ENCODE measurements around the gene CAMSAP1. TPM values are rescaled to one million over a fixed set of nuclear protein-coding genes. Genes with fewer than 3 reads are reported as not detected.

CAMSAP1 gene
- total and polyA plus RNA-seq, 2 of the 4 experiments (the other 2 are of a cell fraction), result 8.2 to 19.5 TPM

DNA sequence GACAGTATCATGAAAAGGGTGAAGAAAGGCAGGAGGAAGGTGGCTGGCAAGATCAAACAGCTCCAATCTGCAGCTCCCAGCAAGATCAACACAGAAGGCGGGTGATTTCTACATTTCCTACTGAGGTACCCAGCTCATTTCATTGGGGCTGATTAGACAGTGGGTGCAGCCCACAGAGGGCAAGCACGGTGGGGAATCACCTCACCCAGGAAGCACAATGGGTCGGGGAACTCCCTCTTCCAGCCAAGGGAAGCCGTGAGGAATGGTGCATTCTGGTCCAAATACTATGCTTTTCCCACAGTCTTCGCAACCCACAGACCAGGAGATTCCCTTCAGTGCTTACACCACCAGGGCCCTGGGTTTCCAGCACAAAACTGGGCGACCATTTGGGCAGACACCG lies 66.8 kb downstream of the CAMSAP1 start:
- H3K4me2 ChIP-seq (ENCODE audit: low read depth, low read length), result no peak overlapping the region
- no peak for DNase-seq
- H2BK5ac ChIP-seq (ENCODE audit: low read depth, low read length, poor library complexity, severe bottlenecking), result no peak overlapping the region
- H3K79me1 ChIP-seq (ENCODE audit: low read depth in 1 of 2, low read length in 2 of 2), result peaks cover 38 to 61% of the 10 kb centered on the region in 2 experiments
- TF ChIP-seq RCOR1 (IDR thresholded peaks at IDR 0.05; ENCODE audit: insufficient replicate concordance, low read length) (no peak), RFX5 (IDR thresholded peaks at IDR 0.05; ENCODE audit: low read depth, low read length) (no peak), RAD21 (IDR thresholded peaks at IDR 0.05; ENCODE audit: low read length) (no peak), BHLHE40 (IDR thresholded peaks at IDR 0.05; ENCODE audit: low read depth, low read length) (no peak), POLR2A (IDR thresholded peaks at IDR 0.05; ENCODE audit: low read depth, low read length) (no peak), CEBPB (IDR thresholded peaks at IDR 0.05; ENCODE audit: low read depth, low read length) (no peak), CHD1 (IDR thresholded peaks at IDR 0.05; ENCODE audit: low read depth, low read length) (no peak), MXI1 (IDR thresholded peaks at IDR 0.05; ENCODE audit: borderline replicate concordance, low read depth, low read length) (no peak), NFE2L2 (IDR thresholded peaks at IDR 0.05; ENCODE audit: low read depth, low read length) (no peak), MAZ (IDR thresholded peaks at IDR 0.05; ENCODE audit: borderline replicate concordance, low read depth, low read length) (no peak), MAFK (IDR thresholded peaks at IDR 0.05; ENCODE audit: low read depth, low read length) (no peak), SMC3 (IDR thresholded peaks at IDR 0.05; ENCODE audit: low read depth, low read length) (no peak), FOS (IDR thresholded peaks at IDR 0.05; ENCODE audit: low read depth, low read length) (no peak)
- TF ChIP-seq, protein P1, sequence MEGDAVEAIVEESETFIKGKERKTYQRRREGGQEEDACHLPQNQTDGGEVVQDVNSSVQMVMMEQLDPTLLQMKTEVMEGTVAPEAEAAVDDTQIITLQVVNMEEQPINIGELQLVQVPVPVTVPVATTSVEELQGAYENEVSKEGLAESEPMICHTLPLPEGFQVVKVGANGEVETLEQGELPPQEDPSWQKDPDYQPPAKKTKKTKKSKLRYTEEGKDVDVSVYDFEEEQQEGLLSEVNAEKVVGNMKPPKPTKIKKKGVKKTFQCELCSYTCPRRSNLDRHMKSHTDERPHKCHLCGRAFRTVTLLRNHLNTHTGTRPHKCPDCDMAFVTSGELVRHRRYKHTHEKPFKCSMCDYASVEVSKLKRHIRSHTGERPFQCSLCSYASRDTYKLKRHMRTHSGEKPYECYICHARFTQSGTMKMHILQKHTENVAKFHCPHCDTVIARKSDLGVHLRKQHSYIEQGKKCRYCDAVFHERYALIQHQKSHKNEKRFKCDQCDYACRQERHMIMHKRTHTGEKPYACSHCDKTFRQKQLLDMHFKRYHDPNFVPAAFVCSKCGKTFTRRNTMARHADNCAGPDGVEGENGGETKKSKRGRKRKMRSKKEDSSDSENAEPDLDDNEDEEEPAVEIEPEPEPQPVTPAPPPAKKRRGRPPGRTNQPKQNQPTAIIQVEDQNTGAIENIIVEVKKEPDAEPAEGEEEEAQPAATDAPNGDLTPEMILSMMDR (conservative IDR thresholded peaks at IDR 0.05; ENCODE audit: low read depth, low read length), result no peak
- TF ChIP-seq, protein P2, sequence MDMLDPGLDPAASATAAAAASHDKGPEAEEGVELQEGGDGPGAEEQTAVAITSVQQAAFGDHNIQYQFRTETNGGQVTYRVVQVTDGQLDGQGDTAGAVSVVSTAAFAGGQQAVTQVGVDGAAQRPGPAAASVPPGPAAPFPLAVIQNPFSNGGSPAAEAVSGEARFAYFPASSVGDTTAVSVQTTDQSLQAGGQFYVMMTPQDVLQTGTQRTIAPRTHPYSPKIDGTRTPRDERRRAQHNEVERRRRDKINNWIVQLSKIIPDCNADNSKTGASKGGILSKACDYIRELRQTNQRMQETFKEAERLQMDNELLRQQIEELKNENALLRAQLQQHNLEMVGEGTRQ (IDR thresholded peaks at IDR 0.05; ENCODE audit: low read depth, low read length), result no peak
- TF ChIP-seq, protein P3, sequence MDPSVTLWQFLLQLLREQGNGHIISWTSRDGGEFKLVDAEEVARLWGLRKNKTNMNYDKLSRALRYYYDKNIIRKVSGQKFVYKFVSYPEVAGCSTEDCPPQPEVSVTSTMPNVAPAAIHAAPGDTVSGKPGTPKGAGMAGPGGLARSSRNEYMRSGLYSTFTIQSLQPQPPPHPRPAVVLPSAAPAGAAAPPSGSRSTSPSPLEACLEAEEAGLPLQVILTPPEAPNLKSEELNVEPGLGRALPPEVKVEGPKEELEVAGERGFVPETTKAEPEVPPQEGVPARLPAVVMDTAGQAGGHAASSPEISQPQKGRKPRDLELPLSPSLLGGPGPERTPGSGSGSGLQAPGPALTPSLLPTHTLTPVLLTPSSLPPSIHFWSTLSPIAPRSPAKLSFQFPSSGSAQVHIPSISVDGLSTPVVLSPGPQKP (IDR thresholded peaks at IDR 0.05; ENCODE audit: borderline replicate concordance, low read depth, low read length), result no peak
- no peak overlapping the region for H3K9ac ChIP-seq (ENCODE audit: low read depth, low read length)
- H3K27me3 ChIP-seq (ENCODE audit: control insufficient read depth, insufficient read depth, low read length), result no peaks in the 10 kb centered on the region
- no peak overlapping the region for H3K4me3 ChIP-seq (ENCODE audit: insufficient read depth, low read depth, low read length)
- 92% methylated on average over 2 of the region's 7 CpGs; no CpG with 5 or more reads in 1 of the 2 experiments for WGBS, 2 experiments (ENCODE audit: extremely low coverage in 2 of 2, insufficient read length in 1 of 2)
- peaks cover 10% of the 10 kb centered on the region for H3K36me3 ChIP-seq (ENCODE audit: control insufficient read depth, insufficient read depth, low read length)
- in situ Hi-C loops (cut with MboI; ENCODE audit: low sequenced_read_pairs) (no loop called here), intact Hi-C loops (cut with micrococcal nuclease) (no loop called here), dilution Hi-C loops (cut with HindIII; ENCODE audit: low sequenced_read_pairs, unreplicated experiment) (no loop called here)
- no peak overlapping the region for H2BK20ac ChIP-seq (ENCODE audit: low read depth, low read length)
- H2AK5ac ChIP-seq (ENCODE audit: low read depth, low read length), result no peak overlapping the region
- no peak overlapping the region for H3K56ac ChIP-seq (ENCODE audit: extremely low read depth, insufficient read depth, low read length)
- H3K23ac ChIP-seq (ENCODE audit: low read depth, low read length), result no peak overlapping the region
- BruUV-seq (replicated peaks), result no TSS peak
- H4K20me1 ChIP-seq (ENCODE audit: insufficient read depth, low read length), result peaks cover 36% of the 10 kb centered on the region
- no peak overlapping the region for H4K5ac ChIP-seq (ENCODE audit: low read depth, low read length)
- no peaks in the 10 kb centered on the region for H3K9me3 ChIP-seq (ENCODE audit: control insufficient read depth, insufficient read depth, low read length)
- H3K4ac ChIP-seq (ENCODE audit: low read depth, low read length), result no peak overlapping the region
- no peak overlapping the region for H2AFZ ChIP-seq (replicated peaks; ENCODE audit: low read length, poor library complexity)
- no peak overlapping the region for H3K18ac ChIP-seq (ENCODE audit: low read depth, low read length)
- H2BK15ac ChIP-seq (ENCODE audit: low read depth, low read length), result no peak overlapping the region
- H3K27ac ChIP-seq (ENCODE audit: insufficient read depth, low read length), result no peak overlapping the region
- H2AK9ac ChIP-seq (replicated peaks; ENCODE audit: low read depth, low read length, poor library complexity), result no peak overlapping the region
- no peak overlapping the region for H2BK120ac ChIP-seq (ENCODE audit: low read depth, low read length)
- no peak for ATAC-seq (ENCODE audit: low read depth)
- no peak overlapping the region for H4K91ac ChIP-seq (ENCODE audit: insufficient read depth, low read depth, low read length)
- peaks cover 36% of the 10 kb centered on the region for H3K9me1 ChIP-seq (ENCODE audit: insufficient read depth, low read length)
- no peak overlapping the region for H4K8ac ChIP-seq (ENCODE audit: low read depth in 2 of 2, low read length in 2 of 2)
- POLR2A ChIA-PET (ENCODE audit: unreplicated experiment), result no interaction called here
- H3K4me1 ChIP-seq (ENCODE audit: control insufficient read depth, insufficient read depth, low read length), result no peaks in the 10 kb centered on the region
- no peak overlapping the region for H3K14ac ChIP-seq (replicated peaks; ENCODE audit: low read depth, low read length)
- CTCF ChIA-PET, result interaction anchor here (1.0 kb wide), 1 partner anchor 14 kb away, joined by 3 read pairs; no protein-coding TSS in a partner anchor

Data from IMR-90 (cell line).